A673 (cell line): ENCODE measurements around the gene TSPYL1. TPM values are rescaled to one million over a fixed set of nuclear protein-coding genes. Genes with fewer than 3 reads are reported as not detected.
A peak's percentile ranks its signal among the peaks of the same experiment; 100 is the strongest.

Source experiments
- BruUV-seq: library from RNA; stranded (reverse); fragments of 400-500 nt; replicated peaks from 2 replicates; lab custom pipeline; 2021; lab: Mats Ljungman, UMichigan
- CTCF ChIA-PET: fragments of 300-600 bp; sonication (Branson Sonifier 250); formaldehyde crosslinking; loops from one replicate; lab custom pipeline; 2022; ENCODE audit warnings: antibody characterized with exemption; lab: Charles Lee
- POLR2A ChIA-PET: fragments of 300-600 bp; sonication (Branson Sonifier 250); formaldehyde crosslinking; loops from one replicate; lab custom pipeline; 2022; ENCODE audit warnings: antibody characterized with exemption; ENCODE audit not compliant: low non-redundant PET; lab: Charles Lee
- DNase-seq: peaks from one replicate; pipeline ENCODE4 v3.0.0-alpha.2; 2015; ENCODE audit warnings: low spot score
- H3K27ac ChIP-seq: fragments of 200-600 bp; sonication (generic); 2 replicates; pipeline ENCODE4 v1.5.1; 2016; ENCODE audit warnings: mixed run types, low read depth, mild to moderate bottlenecking, mixed read lengths, antibody characterized with exemption, low read length; ENCODE audit not compliant: poor library complexity, severe bottlenecking
- H3K27me3 ChIP-seq: fragments of 200-600 bp; sonication (generic); replicated peaks from 2 replicates; pipeline ENCODE4 v1.6.1; 2017; ENCODE audit warnings: mixed run types, low read depth, mild to moderate bottlenecking, mixed read lengths, antibody characterized with exemption, low read length; ENCODE audit not compliant: insufficient read depth, poor library complexity
- H3K36me3 ChIP-seq: fragments of 200-600 bp; sonication (generic); 2 replicates; pipeline ENCODE4 v1.6.1; 2016; ENCODE audit warnings: mixed run types, mild to moderate bottlenecking, mixed read lengths, antibody characterized with exemption, low read length; ENCODE audit not compliant: insufficient read depth, poor library complexity, severe bottlenecking
- H3K4me1 ChIP-seq: fragments of 200-600 bp; sonication (generic); 2 replicates; pipeline ENCODE4 v1.6.1; 2017; ENCODE audit warnings: mixed run types, mild to moderate bottlenecking, mixed read lengths, antibody characterized with exemption, low read length; ENCODE audit not compliant: insufficient read depth, poor library complexity, severe bottlenecking
- H3K4me3 ChIP-seq: fragments of 200-600 bp; sonication (generic); 2 replicates; pipeline ENCODE4 v1.5.1; 2016; ENCODE audit warnings: low read depth, mixed run types, mild to moderate bottlenecking, mixed read lengths, low read length; ENCODE audit not compliant: poor library complexity, severe bottlenecking
- H3K9me3 ChIP-seq: fragments of 200-600 bp; sonication (generic); 2 replicates; pipeline ENCODE4 v1.6.1; 2016; ENCODE audit warnings: mixed run types, low read depth, mild to moderate bottlenecking, mixed read lengths, antibody characterized with exemption, low read length; ENCODE audit not compliant: poor library complexity, severe bottlenecking
- CTCF ChIP-seq: fragments of 300-800, 200-600 bp; sonication (generic); conservative IDR thresholded peaks from 2 replicates; pipeline ENCODE4 v1.5.1; 2017; ENCODE audit warnings: low read depth, mild to moderate bottlenecking, antibody characterized with exemption, low read length, moderate library complexity, mixed read lengths
- EZH2 ChIP-seq: fragments of 200-600 bp; sonication (generic); IDR thresholded peaks from 2 replicates; pipeline ENCODE4 v1.6.1; 2017; ENCODE audit warnings: borderline replicate concordance, low read depth, mild to moderate bottlenecking, mixed read lengths, antibody characterized with exemption, low read length; ENCODE audit not compliant: poor library complexity, severe bottlenecking
- intact Hi-C: fragments of 100-400 bp; cut with micrococcal nuclease; formaldehyde crosslinking; loops from one replicate; pipeline ENCODE4 v1.10.0; 2022; ENCODE audit not compliant: unreplicated experiment
- total RNA-seq: library from RNA; stranded (reverse); gene quantifications from 2 replicates; pipeline ENCODE4 v1.2.3, GENCODE V29; 2021

Gene TSPYL1
- total RNA-seq, 1 experiment from 2014 or later, result 41.1 TPM

- peak overlapping the region; percentile 81 for H3K4me3 ChIP-seq
- H3K27ac ChIP-seq, result peak overlapping the region; percentile 98
- ChIA-PET POLR2A (no interaction called here), CTCF (interaction anchor here (2.7 kb wide), 1 partner anchor 16 kb away, joined by 8 read pairs; no protein-coding TSS in a partner anchor)
- no peaks in the 10 kb centered on the region for H3K9me3 ChIP-seq
- TF ChIP-seq CTCF (no peak), EZH2 (no peak)
- no peak for DNase-seq
- BruUV-seq, result no TSS peak
- no peaks in the 10 kb centered on the region for H3K27me3 ChIP-seq
- intact Hi-C loops, result no loop called here
- H3K4me1 ChIP-seq, result peaks cover 38% of the 10 kb centered on the region
- H3K36me3 ChIP-seq, result no peaks in the 10 kb centered on the region
Measured at GRCh38 chr6:116253188-116253504, 26.6 kb downstream of the TSPYL1 start.

- Histone ChIP-seq H3K9me3 (no peaks in the 10 kb centered on the region), H3K27ac (peak overlapping the region; percentile 70), H3K27me3 (no peaks in the 10 kb centered on the region), H3K4me3 (peak overlapping the region; percentile 81), H3K36me3 (no peaks in the 10 kb centered on the region), H3K4me1 (peaks cover 38% of the 10 kb centered on the region)
- POLR2A ChIA-PET, result no interaction called here
- peak; percentile 63 for DNase-seq
- intact Hi-C loops, result no loop called here
- no TSS peak for BruUV-seq
- CTCF ChIA-PET, result interaction anchor here (2.7 kb wide), 1 partner anchor 17 kb away, joined by 8 read pairs; no protein-coding TSS in a partner anchor
- no peak for TF ChIP-seq EZH2
- no peak for TF ChIP-seq CTCF
Measured at GRCh38 chr6:116251568-116252384, 28.0 kb downstream of the TSPYL1 start.

- intact Hi-C loops, result no loop called here
- H3K27ac ChIP-seq, result no peak overlapping the region
- H3K36me3 ChIP-seq, result no peaks in the 10 kb centered on the region
- DNase-seq, result no peak
- CTCF ChIA-PET, result no interaction called here
- BruUV-seq, result no TSS peak
- TF ChIP-seq EZH2 (no peak), CTCF (no peak)
- no peaks in the 10 kb centered on the region for H3K27me3 ChIP-seq
- H3K4me1 ChIP-seq, result peaks cover 22% of the 10 kb centered on the region
- no peak overlapping the region for H3K4me3 ChIP-seq
- H3K9me3 ChIP-seq, result no peaks in the 10 kb centered on the region
- POLR2A ChIA-PET, result no interaction called here
Measured at GRCh38 chr6:116248577-116248976, 31.2 kb downstream of the TSPYL1 start.
